Mesothelial cell of epicardium (in vitro differentiated cells): ENCODE results near the gene CERS1. TPM values are rescaled to one million over a fixed set of nuclear protein-coding genes. Genes with fewer than 3 reads are reported as not detected.

Experiments
- DNase-seq, 2 experiments: peaks; one replicate each; pipeline ENCODE4 v3.0.0; 2021; ENCODE audit warnings: low spot score in 2 of 2; ENCODE audit not compliant: unreplicated experiment in 2 of 2
- H3K27ac Mint-ChIP-seq: 2 replicates; pipeline ENCODE4 v1.8.0; 2021; ENCODE audit warnings: mixed read lengths
- H3K27me3 Mint-ChIP-seq: 2 replicates; pipeline ENCODE4 v1.8.0; 2021; ENCODE audit warnings: low read depth, mixed read lengths
- H3K36me3 Mint-ChIP-seq: 2 replicates; pipeline ENCODE4 v1.8.0; 2021; ENCODE audit warnings: mixed read lengths
- H3K4me1 Mint-ChIP-seq: 2 replicates; pipeline ENCODE4 v1.8.0; 2021; ENCODE audit warnings: mixed read lengths
- H3K4me3 Mint-ChIP-seq: 2 replicates; pipeline ENCODE4 v1.8.0; 2021; ENCODE audit warnings: mild to moderate bottlenecking, moderate library complexity, mixed read lengths
- H3K9me3 Mint-ChIP-seq: 2 replicates; pipeline ENCODE4 v1.8.0; 2021; ENCODE audit warnings: mixed read lengths
- CTCF ChIP-seq: fragments of 200-600 bp; sonication (generic); IDR thresholded peaks from one replicate; pipeline ENCODE4 v1.5.0; 2021; ENCODE audit warnings: antibody characterized with exemption; ENCODE audit not compliant: unreplicated experiment
- total RNA-seq: library from RNA; stranded (reverse); gene quantifications from 3 replicates; pipeline ENCODE4 v1.2.1, GENCODE V29; 2021

Gene CERS1
- total RNA-seq, 1 donor from 2014 or later = 8.5 TPM

- DNase-seq = no peak
- TF ChIP-seq CTCF = no peak
- Mint-ChIP-seq H3K9me3 (no peaks in the 10 kb centered on the region), H3K27ac (no peak overlapping the region), H3K4me1 (no peaks in the 10 kb centered on the region), H3K36me3 (peaks cover 31% of the 10 kb centered on the region), H3K4me3 (no peak overlapping the region), H3K27me3 (no peaks in the 10 kb centered on the region)
Observed at GRCh38 chr19:18871543-18871942, 24.4 kb downstream of the CERS1 start.

- Mint-ChIP-seq H3K36me3 (peaks cover 27% of the 10 kb centered on the region), H3K27me3 (no peaks in the 10 kb centered on the region), H3K4me1 (no peaks in the 10 kb centered on the region), H3K27ac (no peak overlapping the region), H3K4me3 (no peak overlapping the region), H3K9me3 (no peaks in the 10 kb centered on the region)
- TF ChIP-seq CTCF = no peak
- no peak for DNase-seq
Observed at GRCh38 chr19:18870531-18871172, 25.3 kb downstream of the CERS1 start.

GRCh38 chr19:18869781-18870530 lies 26.0 kb downstream of the CERS1 start:
- Mint-ChIP-seq H3K4me1 (no peaks in the 10 kb centered on the region), H3K36me3 (peaks cover 24% of the 10 kb centered on the region), H3K9me3 (no peaks in the 10 kb centered on the region), H3K27ac (no peak overlapping the region), H3K27me3 (no peaks in the 10 kb centered on the region), H3K4me3 (no peak overlapping the region)
- DNase-seq = no peak
- TF ChIP-seq CTCF = no peak

GRCh38 chr19:18869023-18869618 lies 26.8 kb downstream of the CERS1 start:
- no peaks in the 10 kb centered on the region for H3K27me3 Mint-ChIP-seq
- TF ChIP-seq CTCF = no peak
- no peak overlapping the region for H3K4me3 Mint-ChIP-seq
- peaks cover 18% of the 10 kb centered on the region for H3K36me3 Mint-ChIP-seq
- no peaks in the 10 kb centered on the region for H3K4me1 Mint-ChIP-seq
- no peak for DNase-seq
- no peaks in the 10 kb centered on the region for H3K9me3 Mint-ChIP-seq
- H3K27ac Mint-ChIP-seq = no peak overlapping the region

- Mint-ChIP-seq H3K4me3 (no peak overlapping the region), H3K4me1 (no peaks in the 10 kb centered on the region), H3K36me3 (peaks cover 15% of the 10 kb centered on the region), H3K27me3 (no peaks in the 10 kb centered on the region), H3K9me3 (no peaks in the 10 kb centered on the region), H3K27ac (no peak overlapping the region)
- no peak for DNase-seq
- no peak for TF ChIP-seq CTCF
Observed at GRCh38 chr19:18868380-18869022, 27.5 kb downstream of the CERS1 start.
